Measurements from ENCODE around the gene TBC1D22A.
A peak's percentile ranks its signal among the peaks of the same experiment; 100 is the strongest.

Gene TBC1D22A

DNA sequence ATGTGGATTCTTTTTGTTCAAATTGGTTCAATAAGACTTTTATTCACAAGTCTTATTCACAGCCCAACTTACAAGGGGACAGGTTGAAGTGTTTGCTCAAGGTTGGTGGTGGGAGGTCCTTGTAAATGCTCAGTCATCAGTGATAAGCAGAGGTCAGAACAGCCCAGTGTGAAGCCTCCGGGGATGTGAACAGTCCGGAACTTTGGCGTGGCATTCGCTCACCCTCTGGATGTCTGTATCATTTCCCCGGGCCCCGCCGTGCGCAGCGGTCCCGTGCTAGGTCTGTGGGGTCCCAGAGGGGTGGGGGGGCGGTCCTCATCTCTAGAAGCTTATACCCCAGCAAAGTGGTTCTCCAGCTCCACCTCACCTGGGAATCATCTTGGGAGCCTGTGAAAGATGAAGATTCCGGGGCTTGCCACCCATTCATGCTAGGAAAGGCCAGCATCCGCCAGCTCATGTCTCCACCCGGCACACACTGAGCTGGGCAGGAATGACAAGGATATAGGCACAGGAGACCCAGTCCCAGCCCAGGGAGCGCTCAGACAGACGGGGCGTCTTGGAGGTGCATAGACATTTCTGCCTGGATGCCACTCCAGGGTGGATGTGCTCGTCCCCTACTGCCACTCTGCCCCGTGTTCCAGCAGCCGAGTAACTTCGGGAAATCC lies 327.5 kb downstream of the TBC1D22A start:
- no peaks in the 10 kb centered on the region for H3K36me3 ChIP-seq (ENCODE audit: insufficient read depth, low read depth, low read length)
- H3K9ac ChIP-seq (ENCODE audit: low read depth, low read length) = no peak overlapping the region
- H3K9me3 ChIP-seq (ENCODE audit: insufficient read depth, low read depth, low read length) = peaks cover 7% of the 10 kb centered on the region
- peak overlapping the region; percentile 74; the same call in 1 of the 2 replicates for H3K4me3 ChIP-seq (ENCODE audit: low read length)
- H3K27ac ChIP-seq (ENCODE audit: low read length) = no peak overlapping the region
- no peaks in the 10 kb centered on the region for H3K27me3 ChIP-seq (ENCODE audit: insufficient read depth, low read length)
- peaks cover 3% of the 10 kb centered on the region; the same call in 1 of the 2 replicates for H3K4me1 ChIP-seq (ENCODE audit: insufficient read depth, low read length)

GRCh38 chr22:47090591-47091245 lies 328.3 kb downstream of the TBC1D22A start:
- Histone ChIP-seq H3K27ac (ENCODE audit: low read length) (no peak overlapping the region), H3K9me3 (ENCODE audit: insufficient read depth, low read depth, low read length) (peaks cover 7% of the 10 kb centered on the region), H3K4me3 (ENCODE audit: low read length) (peak overlapping the region; percentile 74), H3K4me1 (ENCODE audit: insufficient read depth, low read length) (peaks cover 3% of the 10 kb centered on the region; the same call in 1 of the 2 replicates), H3K9ac (ENCODE audit: low read depth, low read length) (no peak overlapping the region), H3K27me3 (ENCODE audit: insufficient read depth, low read length) (no peaks in the 10 kb centered on the region), H3K36me3 (ENCODE audit: insufficient read depth, low read depth, low read length) (no peaks in the 10 kb centered on the region)

DNA sequence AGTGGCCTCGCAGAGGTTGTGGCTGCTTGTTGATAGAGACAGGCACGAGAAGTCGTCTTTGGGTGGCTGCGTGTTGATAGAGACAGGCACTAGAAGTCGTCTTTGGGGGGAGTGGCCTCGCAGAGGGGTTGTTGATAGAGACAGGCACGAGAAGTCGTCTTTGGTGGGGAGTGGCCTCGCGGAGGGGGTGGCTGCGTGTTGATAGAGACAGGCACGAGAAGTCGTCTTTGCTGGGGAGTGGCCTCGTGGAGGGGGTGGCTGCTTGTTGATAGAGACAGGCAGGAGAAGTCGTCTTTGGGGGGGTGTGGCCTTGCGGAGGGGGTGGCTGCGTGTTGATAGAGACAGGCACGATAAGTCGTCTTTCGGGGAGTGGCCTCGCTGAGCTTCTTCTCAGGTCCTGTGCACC lies 328.8 kb downstream of the TBC1D22A start:
- Histone ChIP-seq H3K9ac (ENCODE audit: low read depth, low read length) (no peak overlapping the region), H3K27ac (ENCODE audit: low read length) (no peak overlapping the region), H3K4me3 (ENCODE audit: low read length) (peak overlapping the region; percentile 74), H3K9me3 (ENCODE audit: insufficient read depth, low read depth, low read length) (peaks cover 7% of the 10 kb centered on the region), H3K4me1 (ENCODE audit: insufficient read depth, low read length) (peaks cover 3% of the 10 kb centered on the region; the same call in 1 of the 2 replicates), H3K36me3 (ENCODE audit: insufficient read depth, low read depth, low read length) (no peaks in the 10 kb centered on the region), H3K27me3 (ENCODE audit: insufficient read depth, low read length) (no peaks in the 10 kb centered on the region)

DNA sequence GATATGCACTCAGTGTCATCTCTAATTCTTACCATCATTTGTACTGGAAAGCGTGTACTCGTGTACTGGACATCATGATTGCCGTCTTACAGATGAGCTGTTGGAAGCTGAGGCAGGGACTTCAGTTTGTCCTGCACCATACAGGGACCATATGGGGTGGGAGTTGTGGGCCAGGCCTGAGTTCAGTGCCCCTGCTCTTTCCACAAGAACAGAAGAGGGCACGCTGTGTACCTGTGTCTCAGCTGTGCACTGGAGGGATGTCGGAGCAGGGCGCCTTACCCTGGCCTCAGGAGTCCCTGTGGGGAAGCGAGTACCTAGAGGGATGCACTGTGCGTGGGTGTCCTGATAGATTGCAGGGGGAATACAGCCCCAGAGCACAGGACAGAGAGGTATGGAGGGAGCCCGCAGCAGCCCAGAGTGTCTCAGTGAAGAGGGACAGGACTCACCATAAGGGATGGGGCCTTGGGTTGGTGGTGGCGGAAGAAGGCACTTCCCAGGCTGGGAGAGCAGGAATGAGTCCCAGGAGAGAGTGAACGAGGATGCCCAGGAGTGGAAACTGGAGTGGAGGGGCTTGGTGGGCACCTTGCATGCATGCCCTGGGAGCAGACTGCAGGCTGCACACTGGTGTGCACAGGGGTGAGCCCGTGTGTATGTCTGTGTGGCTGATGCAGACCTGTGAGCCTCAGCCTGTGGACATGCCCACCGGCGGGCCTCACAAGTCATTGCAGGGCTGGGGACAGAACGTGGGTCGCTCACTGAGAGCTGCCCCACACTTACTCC lies 329.7 kb downstream of the TBC1D22A start:
- Histone ChIP-seq H3K9ac (ENCODE audit: low read depth, low read length) (no peak overlapping the region), H3K4me1 (ENCODE audit: insufficient read depth, low read length) (peaks cover 3% of the 10 kb centered on the region; the same call in 1 of the 2 replicates), H3K27me3 (ENCODE audit: insufficient read depth, low read length) (no peaks in the 10 kb centered on the region), H3K9me3 (ENCODE audit: insufficient read depth, low read depth, low read length) (peaks cover 7% of the 10 kb centered on the region), H3K4me3 (ENCODE audit: low read length) (no peak overlapping the region), H3K36me3 (ENCODE audit: insufficient read depth, low read depth, low read length) (no peaks in the 10 kb centered on the region), H3K27ac (ENCODE audit: low read length) (no peak overlapping the region)

GRCh38 chr22:47092896-47093311 lies 330.5 kb downstream of the TBC1D22A start:
- no peak overlapping the region for H3K4me3 ChIP-seq (ENCODE audit: low read length)
- no peaks in the 10 kb centered on the region for H3K36me3 ChIP-seq (ENCODE audit: insufficient read depth, low read depth, low read length)
- H3K4me1 ChIP-seq (ENCODE audit: insufficient read depth, low read length) = peaks cover 3% of the 10 kb centered on the region; the same call in 1 of the 2 replicates
- no peak overlapping the region for H3K27ac ChIP-seq (ENCODE audit: low read length)
- no peak overlapping the region for H3K9ac ChIP-seq (ENCODE audit: low read depth, low read length)
- no peaks in the 10 kb centered on the region for H3K27me3 ChIP-seq (ENCODE audit: insufficient read depth, low read length)
- peaks cover 7% of the 10 kb centered on the region for H3K9me3 ChIP-seq (ENCODE audit: insufficient read depth, low read depth, low read length)

GRCh38 chr22:47093720-47094119 lies 331.3 kb downstream of the TBC1D22A start:
- H3K9me3 ChIP-seq (ENCODE audit: insufficient read depth, low read depth, low read length) = peaks cover 7% of the 10 kb centered on the region
- H3K4me1 ChIP-seq (ENCODE audit: insufficient read depth, low read length) = peaks cover 3% of the 10 kb centered on the region; the same call in 1 of the 2 replicates
- H3K36me3 ChIP-seq (ENCODE audit: insufficient read depth, low read depth, low read length) = no peaks in the 10 kb centered on the region
- H3K27me3 ChIP-seq (ENCODE audit: insufficient read depth, low read length) = no peaks in the 10 kb centered on the region
- no peak overlapping the region for H3K4me3 ChIP-seq (ENCODE audit: low read length)
- H3K9ac ChIP-seq (ENCODE audit: low read depth, low read length) = no peak overlapping the region
- H3K27ac ChIP-seq (ENCODE audit: low read length) = no peak overlapping the region

- Histone ChIP-seq H3K9me3 (ENCODE audit: insufficient read depth, low read depth, low read length) (peaks cover 7% of the 10 kb centered on the region), H3K4me3 (ENCODE audit: low read length) (no peak overlapping the region), H3K36me3 (ENCODE audit: insufficient read depth, low read depth, low read length) (no peaks in the 10 kb centered on the region), H3K4me1 (ENCODE audit: insufficient read depth, low read length) (peaks cover 3% of the 10 kb centered on the region; the same call in 1 of the 2 replicates), H3K27me3 (ENCODE audit: insufficient read depth, low read length) (no peaks in the 10 kb centered on the region), H3K27ac (ENCODE audit: low read length) (no peak overlapping the region), H3K9ac (ENCODE audit: low read depth, low read length) (no peak overlapping the region)
Observed at GRCh38 chr22:47094861-47095330, 332.4 kb downstream of the TBC1D22A start.

GRCh38 chr22:47095395-47096122 lies 333.1 kb downstream of the TBC1D22A start:
- H3K4me1 ChIP-seq (ENCODE audit: insufficient read depth, low read length) = peaks cover 4% of the 10 kb centered on the region; the same call in 1 of the 2 replicates
- no peak overlapping the region for H3K4me3 ChIP-seq (ENCODE audit: low read length)
- H3K36me3 ChIP-seq (ENCODE audit: insufficient read depth, low read depth, low read length) = no peaks in the 10 kb centered on the region
- no peak overlapping the region for H3K9ac ChIP-seq (ENCODE audit: low read depth, low read length)
- peaks cover 7% of the 10 kb centered on the region for H3K9me3 ChIP-seq (ENCODE audit: insufficient read depth, low read depth, low read length)
- H3K27ac ChIP-seq (ENCODE audit: low read length) = no peak overlapping the region
- H3K27me3 ChIP-seq (ENCODE audit: insufficient read depth, low read length) = no peaks in the 10 kb centered on the region

GRCh38 chr22:47098121-47098520 lies 335.7 kb downstream of the TBC1D22A start:
- Histone ChIP-seq H3K4me3 (ENCODE audit: low read length) (no peak overlapping the region), H3K36me3 (ENCODE audit: insufficient read depth, low read depth, low read length) (no peaks in the 10 kb centered on the region), H3K27ac (ENCODE audit: low read length) (no peak overlapping the region), H3K9ac (ENCODE audit: low read depth, low read length) (no peak overlapping the region), H3K9me3 (ENCODE audit: insufficient read depth, low read depth, low read length) (peaks cover 7% of the 10 kb centered on the region), H3K4me1 (ENCODE audit: insufficient read depth, low read length) (peaks cover 15% of the 10 kb centered on the region), H3K27me3 (ENCODE audit: insufficient read depth, low read length) (no peaks in the 10 kb centered on the region)

DNA sequence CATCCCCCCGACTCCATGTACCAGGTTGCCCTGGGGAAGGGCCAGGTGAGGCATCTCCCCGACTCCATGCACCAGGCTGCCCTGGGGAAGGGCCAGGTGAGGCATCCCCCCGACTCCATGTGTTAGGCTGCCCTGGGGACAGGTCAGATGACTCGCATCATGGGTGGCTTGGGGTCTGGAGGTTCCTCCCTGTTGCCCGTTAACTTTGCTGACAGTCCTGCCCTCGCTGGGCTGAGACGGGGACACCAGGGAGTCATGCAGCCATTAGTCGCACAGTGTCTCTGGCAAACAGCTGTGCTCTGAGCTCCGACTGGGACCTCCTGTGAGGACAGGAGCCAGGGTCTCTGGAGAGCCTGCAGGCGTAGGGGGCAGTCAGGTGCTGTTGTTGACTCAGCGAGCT lies 336.1 kb downstream of the TBC1D22A start:
- H3K27me3 ChIP-seq (ENCODE audit: insufficient read depth, low read length) = no peaks in the 10 kb centered on the region
- peaks cover 7% of the 10 kb centered on the region; the same call in 1 of the 2 replicates for H3K9me3 ChIP-seq (ENCODE audit: insufficient read depth, low read depth, low read length)
- no peak overlapping the region for H3K27ac ChIP-seq (ENCODE audit: low read length)
- H3K4me3 ChIP-seq (ENCODE audit: low read length) = no peak overlapping the region
- H3K4me1 ChIP-seq (ENCODE audit: insufficient read depth, low read length) = peaks cover 16% of the 10 kb centered on the region
- H3K36me3 ChIP-seq (ENCODE audit: insufficient read depth, low read depth, low read length) = no peaks in the 10 kb centered on the region
- H3K9ac ChIP-seq (ENCODE audit: low read depth, low read length) = no peak overlapping the region

- Histone ChIP-seq H3K4me1 (ENCODE audit: insufficient read depth, low read length) (peaks cover 16% of the 10 kb centered on the region), H3K27me3 (ENCODE audit: insufficient read depth, low read length) (no peaks in the 10 kb centered on the region), H3K36me3 (ENCODE audit: insufficient read depth, low read depth, low read length) (no peaks in the 10 kb centered on the region), H3K27ac (ENCODE audit: low read length) (peak overlapping the region; percentile 13), H3K9ac (ENCODE audit: low read depth, low read length) (no peak overlapping the region), H3K4me3 (ENCODE audit: low read length) (no peak overlapping the region), H3K9me3 (ENCODE audit: insufficient read depth, low read depth, low read length) (no peaks in the 10 kb centered on the region)
Observed at GRCh38 chr22:47100019-47100418, 337.6 kb downstream of the TBC1D22A start.
